Psoas muscle (tissue), 8 donors: ENCODE data around the gene KLHL17. TPM values are rescaled to one million over a fixed set of nuclear protein-coding genes. Genes with fewer than 3 reads are reported as not detected.
"Not testable (repeated sequence)": the region's sequence is repeated elsewhere in the genome, so short reads cannot be mapped to it uniquely, and the experiment has no call there.

Experiments used
- ATAC-seq, 4 donors: fragments of 200-7000 bp; cut with Tn5 transposase; one replicate each; pipeline ENCODE4 v1.9.1; 2020; ENCODE audit warnings: moderate library complexity in 3 of 4, mild to moderate bottlenecking in 2 of 4
- DNase-seq, 2 donors: peaks; one replicate each; pipeline ENCODE4 v3.0.0-alpha.2; 2020
- H3K27ac ChIP-seq: fragments of 200-600 bp; one replicate; pipeline ENCODE4 v1.8.0; 2022
- H3K27me3 ChIP-seq, 3 donors: fragments of 200-600 bp in 1 of 3; one replicate each; pipeline versions ENCODE4 v1.6.1 to v1.8.0; 2013 to 2022; ENCODE audit warnings: low read length in 2 of 3, mild to moderate bottlenecking in 2 of 3, moderate library complexity in 1 of 3; ENCODE audit not compliant: insufficient read depth in 3 of 3
- H3K36me3 ChIP-seq, 2 donors: fragments of 200-600 bp in 1 of 2; one replicate each; pipeline versions ENCODE4 v1.6.1 to v1.8.0; 2013 to 2022; ENCODE audit warnings: low read depth in 1 of 2, mild to moderate bottlenecking in 1 of 2, moderate library complexity in 1 of 2; ENCODE audit not compliant: insufficient read depth in 1 of 2
- H3K4me1 ChIP-seq: fragments of 200-600 bp; one replicate; pipeline ENCODE4 v1.8.0; 2022
- H3K4me3 ChIP-seq: fragments of 200-600 bp; one replicate; pipeline ENCODE4 v1.8.0; 2022; ENCODE audit warnings: mild to moderate bottlenecking
- H3K9me3 ChIP-seq: fragments of 200-600 bp; one replicate; pipeline ENCODE4 v1.8.0; 2022
- CTCF ChIP-seq: fragments of 200-600 bp; IDR thresholded peaks from one replicate; pipeline ENCODE4 v1.8.0; 2022; ENCODE audit warnings: antibody characterized with exemption
- WGBS, 3 donors: extraction: QIAGEN DNeasy Blood & Tissue Kit; methylation state at CpG; one replicate each; pipeline versions ENCODE4 v1.1.6 to v1.1.7; 2013; 5-methylcytosine and 5-hydroxymethylcytosine counted together
- intact Hi-C, 2 donors: fragments of 100-400 bp; cut with DNase I; formaldehyde crosslinking; loops; one replicate each; pipeline versions ENCODE4 v1.11.0 to v1.14.2; 2022
- polyA plus RNA-seq, 3 donors: library from polyadenylated mRNA; stranded (reverse); fragments of 200-250 nt; gene quantifications; one replicate each; pipeline ENCODE4 v1.2.3, GENCODE V29; 2013
- total RNA-seq, 4 donors: library from RNA; stranded (reverse); fragmentation: NEBNext Ultra II Directional in 2 of 4; extraction: Animal tissue kit (Norgen Biotek cat#: 25700) in 2 of 4; gene quantifications; one replicate each; pipeline versions ENCODE4 v1.2.1 to v1.2.4, GENCODE V29; 2021 to 2023
- donor health status: healthy with polysubstance abuse.
- donor health status: DM: no; HTN: no; CAD: no; lungs with moderate emphysema.
- donor health status: Bipolar disorder and iron deficiency.
- donor health status: healthy.
- donor health status: DM: yes; HTN: yes; CAD: no.
- donor health status: DM: no; HTN: no; CAD: no.
- donor health status: DM: no; HTN: no; CAD: no.
- donor health status: DM: yes; HTN: yes; CAD: no.

Gene KLHL17
- total and polyA plus RNA-seq, 7 donors = 2.1 to 5.5 (median 3.4) TPM

GRCh38 chr1:1011396-1011949, 51.1 kb downstream of the KLHL17 start:
- no peak overlapping the region for H3K4me3 ChIP-seq
- H3K27ac ChIP-seq = no peak overlapping the region
- ATAC-seq (no peak), DNase-seq (no peak)
- intact Hi-C loops = no loop called here
- no peaks in the 10 kb centered on the region for H3K36me3 ChIP-seq
- no peak for TF ChIP-seq CTCF
- peaks cover 0 to 3% (median 0%) of the 10 kb centered on the region in 3 donors for H3K27me3 ChIP-seq
- peaks cover 11% of the 10 kb centered on the region for H3K4me1 ChIP-seq
- 84% methylated on average over 14 of the region's 14 CpGs for WGBS, 3 donors
- no peaks in the 10 kb centered on the region for H3K9me3 ChIP-seq

GRCh38 chr1:1012736-1013104, 52.3 kb downstream of the KLHL17 start:
- H3K4me1 ChIP-seq = peaks cover 11% of the 10 kb centered on the region
- DNase-seq (peak in 1 of 2 donors; percentile 26), ATAC-seq (peak in 2 of 4 donors; percentile 3)
- H3K36me3 ChIP-seq, intact Hi-C loops, H3K9me3 ChIP-seq, H3K27me3 ChIP-seq: not testable (repeated sequence)
- WGBS, 3 donors = 49 to 60% (median 50%) methylated on average over 13 of the region's 13 CpGs
- peak overlapping the region; percentile 80 for H3K27ac ChIP-seq
- H3K4me3 ChIP-seq = peak overlapping the region; percentile 79

GRCh38 chr1:1013105-1013921, 52.9 kb downstream of the KLHL17 start, which contains the start of gene ISG15:
TSS of gene ISG15 (plus strand) at chr1:1013497. CDS start at chr1:1013574, 77 bp downstream.
- Histone ChIP-seq H3K4me3 (peak within 1 kb of the TSS; percentile 79), H3K27me3 (no peaks in the 10 kb centered on the region), H3K4me1 (peaks cover 11% of the 10 kb centered on the region), H3K36me3 (no peaks in the 10 kb centered on the region), H3K9me3 (no peaks in the 10 kb centered on the region), H3K27ac (peak within 1 kb of the TSS; percentile 80)
- ATAC-seq (peak; percentile 88 to 96 (median 93)), DNase-seq (peak; percentile 89 to 93)
- no peak for TF ChIP-seq CTCF
- intact Hi-C loops = no loop called here
- WGBS, 3 donors = 2 to 7% (median 4%) methylated on average over 29 to 30 of the region's 30 CpGs

GRCh38 chr1:1013922-1014648, 53.7 kb downstream of the KLHL17 start:
- ATAC-seq = peak in 2 of 4 donors; percentile 5 to 15
- WGBS, 3 donors = 54 to 58% (median 54%) methylated on average over 40 to 41 of the region's 41 CpGs
- peak; percentile 22 to 60 for DNase-seq
- no peak for TF ChIP-seq CTCF
- Histone ChIP-seq H3K36me3 (no peaks in the 10 kb centered on the region), H3K27ac (peak overlapping the region; percentile 80), H3K4me1 (peaks cover 11% of the 10 kb centered on the region), H3K4me3 (peak overlapping the region; percentile 79), H3K9me3 (no peaks in the 10 kb centered on the region), H3K27me3 (no peaks in the 10 kb centered on the region)
- intact Hi-C loops = no loop called here
